ENCODE results near the gene NCAM1.

The NCAM1 gene

DNA sequence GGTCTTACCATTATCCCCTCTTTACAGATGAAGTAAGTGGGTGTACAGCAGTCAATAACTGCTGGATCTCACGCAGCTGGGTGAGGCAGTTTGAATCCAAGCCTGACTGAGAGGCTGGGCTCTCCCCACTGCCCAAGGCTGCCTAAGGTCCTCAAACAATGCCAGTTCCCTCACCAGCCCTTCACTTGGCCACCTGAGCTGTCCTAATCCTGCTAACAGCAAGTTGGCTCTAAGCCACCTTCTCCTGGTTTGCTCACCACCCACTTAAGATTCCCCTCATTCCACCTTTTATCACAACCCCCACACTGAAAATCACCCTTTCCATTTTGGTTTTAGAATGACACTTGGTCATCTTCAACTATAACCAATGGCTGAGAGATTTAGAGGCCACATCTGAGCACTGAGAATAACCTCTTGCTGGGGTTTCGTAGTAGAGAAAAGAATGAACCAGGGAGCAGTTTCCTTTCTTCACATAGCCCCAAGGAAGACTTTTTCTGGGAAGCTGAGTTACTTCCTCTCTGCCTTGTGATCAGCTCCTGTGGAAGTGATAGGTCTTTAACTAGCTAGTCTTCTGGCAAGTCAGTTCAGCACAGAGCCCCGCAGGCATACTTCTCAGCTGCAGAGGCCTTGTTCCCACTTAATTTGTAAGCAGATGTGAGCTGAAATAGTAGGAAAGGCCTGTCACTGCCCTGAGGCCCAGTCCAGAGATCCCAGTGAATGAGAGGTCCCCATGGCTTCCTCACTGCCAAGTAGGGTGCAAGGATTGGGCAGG lies 295.4 kb downstream of the NCAM1 start:
- TF ChIP-seq, protein P1, sequence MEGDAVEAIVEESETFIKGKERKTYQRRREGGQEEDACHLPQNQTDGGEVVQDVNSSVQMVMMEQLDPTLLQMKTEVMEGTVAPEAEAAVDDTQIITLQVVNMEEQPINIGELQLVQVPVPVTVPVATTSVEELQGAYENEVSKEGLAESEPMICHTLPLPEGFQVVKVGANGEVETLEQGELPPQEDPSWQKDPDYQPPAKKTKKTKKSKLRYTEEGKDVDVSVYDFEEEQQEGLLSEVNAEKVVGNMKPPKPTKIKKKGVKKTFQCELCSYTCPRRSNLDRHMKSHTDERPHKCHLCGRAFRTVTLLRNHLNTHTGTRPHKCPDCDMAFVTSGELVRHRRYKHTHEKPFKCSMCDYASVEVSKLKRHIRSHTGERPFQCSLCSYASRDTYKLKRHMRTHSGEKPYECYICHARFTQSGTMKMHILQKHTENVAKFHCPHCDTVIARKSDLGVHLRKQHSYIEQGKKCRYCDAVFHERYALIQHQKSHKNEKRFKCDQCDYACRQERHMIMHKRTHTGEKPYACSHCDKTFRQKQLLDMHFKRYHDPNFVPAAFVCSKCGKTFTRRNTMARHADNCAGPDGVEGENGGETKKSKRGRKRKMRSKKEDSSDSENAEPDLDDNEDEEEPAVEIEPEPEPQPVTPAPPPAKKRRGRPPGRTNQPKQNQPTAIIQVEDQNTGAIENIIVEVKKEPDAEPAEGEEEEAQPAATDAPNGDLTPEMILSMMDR (IDR thresholded peaks at IDR 0.05; ENCODE audit: insufficient read depth, low read depth, low read length, missing control alignments), result no peak
- no peak for DNase-seq (ENCODE audit: low read depth)
- H3K4me3 ChIP-seq (ENCODE audit: low read length), result no peak overlapping the region

DNA sequence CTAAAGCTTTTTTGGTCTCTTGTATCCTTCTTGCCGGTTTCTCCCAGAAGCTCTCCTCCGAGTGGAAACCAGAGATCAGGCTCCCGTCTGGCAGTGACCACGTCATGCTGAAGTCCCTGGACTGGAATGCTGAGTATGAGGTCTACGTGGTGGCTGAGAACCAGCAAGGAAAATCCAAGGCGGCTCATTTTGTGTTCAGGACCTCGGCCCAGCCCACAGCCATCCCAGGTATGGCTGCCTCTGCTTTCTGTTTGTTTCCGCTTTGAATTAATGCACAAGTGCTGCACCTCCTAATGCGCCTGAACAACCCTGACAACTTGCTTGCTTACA lies 298.8 kb downstream of the NCAM1 start:
- no peak for DNase-seq (ENCODE audit: low read depth)
- no peak overlapping the region for H3K4me3 ChIP-seq (ENCODE audit: low read length)
- TF ChIP-seq, protein P1 (IDR thresholded peaks at IDR 0.05; ENCODE audit: insufficient read depth, low read depth, low read length, missing control alignments), result no peak

DNA sequence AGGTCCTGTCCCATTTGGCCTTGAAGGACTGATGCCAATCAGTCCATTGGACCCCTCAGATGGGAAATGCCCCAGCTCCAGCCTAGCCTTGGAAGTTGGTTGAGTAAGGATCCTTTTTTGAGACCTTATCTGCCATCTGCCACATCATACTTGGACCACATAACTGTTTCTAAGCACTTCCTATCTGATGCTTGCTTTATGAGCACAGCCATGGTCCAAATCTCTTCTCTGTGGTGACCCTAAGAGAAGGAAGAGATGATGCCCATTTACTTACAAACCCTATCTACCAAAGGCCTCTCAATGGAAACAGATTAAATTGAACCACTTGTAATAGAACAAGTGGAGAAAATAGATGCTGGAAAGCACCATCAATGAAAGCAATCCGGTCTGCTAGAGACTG lies 299.3 kb downstream of the NCAM1 start:
- TF ChIP-seq, protein P1 (IDR thresholded peaks at IDR 0.05; ENCODE audit: insufficient read depth, low read depth, low read length, missing control alignments), result no peak
- no peak overlapping the region for H3K4me3 ChIP-seq (ENCODE audit: low read length)
- no peak for DNase-seq (ENCODE audit: low read depth)

DNA sequence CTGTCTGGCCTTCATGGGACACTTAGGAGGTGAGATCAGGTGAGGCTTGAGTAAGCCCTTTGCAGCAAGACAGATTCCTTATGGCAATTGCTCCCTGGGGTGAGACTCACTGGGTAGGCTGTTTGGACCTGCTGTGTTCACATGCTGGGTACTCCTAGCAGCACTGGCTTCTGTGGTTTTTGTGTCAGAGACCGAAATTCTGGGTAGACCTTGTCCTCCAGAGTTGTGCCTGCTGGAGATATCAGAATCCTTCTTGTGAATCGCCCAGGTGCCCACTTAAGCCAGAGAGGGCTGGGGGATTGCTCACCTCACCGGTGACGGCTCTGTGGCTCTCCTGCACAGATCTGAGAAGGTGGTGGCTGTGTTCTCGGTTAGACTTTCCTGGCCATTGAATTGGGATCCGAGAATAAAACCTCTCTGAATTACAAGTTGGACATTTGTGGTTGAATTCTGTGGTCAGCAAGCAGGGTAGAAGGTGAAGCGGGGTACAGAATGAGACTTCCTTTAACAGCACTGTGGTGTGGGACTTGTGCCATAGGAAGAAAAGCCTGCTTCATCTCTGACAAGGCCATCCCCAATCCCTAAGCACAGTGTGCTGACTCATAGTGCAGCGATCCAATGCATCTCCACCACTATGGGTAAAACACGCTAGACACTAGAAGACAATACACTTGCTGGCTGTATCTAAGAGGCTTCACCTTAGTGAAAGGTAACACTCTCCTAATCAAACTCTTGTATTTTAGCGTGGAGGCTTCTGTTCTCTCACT lies 300.7 kb downstream of the NCAM1 start:
- TF ChIP-seq, protein P1 (IDR thresholded peaks at IDR 0.05; ENCODE audit: insufficient read depth, low read depth, low read length, missing control alignments), result no peak
- DNase-seq (ENCODE audit: low read depth), result no peak
- H3K4me3 ChIP-seq (ENCODE audit: low read length), result no peak overlapping the region

DNA sequence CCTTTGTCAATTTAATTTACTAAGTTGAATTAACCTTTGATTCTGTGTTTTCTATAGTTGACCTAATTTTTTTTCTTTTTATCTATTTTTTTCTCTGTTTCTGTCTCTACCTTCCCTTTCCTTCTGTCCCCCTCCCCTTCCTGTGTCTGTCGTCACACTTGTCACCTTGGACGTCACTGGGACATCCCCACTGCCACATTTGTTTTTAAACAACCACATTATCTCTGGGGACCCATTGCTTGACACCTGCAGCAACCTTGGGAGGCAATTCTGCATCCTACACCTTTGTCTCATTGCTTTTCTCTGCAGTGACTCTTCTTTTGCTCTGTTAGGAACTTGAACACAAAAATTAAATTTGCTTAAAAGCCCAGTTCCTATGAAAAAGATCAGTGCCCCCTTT lies 301.4 kb downstream of the NCAM1 start:
- no peak overlapping the region for H3K4me3 ChIP-seq (ENCODE audit: low read length)
- DNase-seq (ENCODE audit: low read depth), result no peak
- TF ChIP-seq, protein P1 (IDR thresholded peaks at IDR 0.05; ENCODE audit: insufficient read depth, low read depth, low read length, missing control alignments), result no peak

DNA sequence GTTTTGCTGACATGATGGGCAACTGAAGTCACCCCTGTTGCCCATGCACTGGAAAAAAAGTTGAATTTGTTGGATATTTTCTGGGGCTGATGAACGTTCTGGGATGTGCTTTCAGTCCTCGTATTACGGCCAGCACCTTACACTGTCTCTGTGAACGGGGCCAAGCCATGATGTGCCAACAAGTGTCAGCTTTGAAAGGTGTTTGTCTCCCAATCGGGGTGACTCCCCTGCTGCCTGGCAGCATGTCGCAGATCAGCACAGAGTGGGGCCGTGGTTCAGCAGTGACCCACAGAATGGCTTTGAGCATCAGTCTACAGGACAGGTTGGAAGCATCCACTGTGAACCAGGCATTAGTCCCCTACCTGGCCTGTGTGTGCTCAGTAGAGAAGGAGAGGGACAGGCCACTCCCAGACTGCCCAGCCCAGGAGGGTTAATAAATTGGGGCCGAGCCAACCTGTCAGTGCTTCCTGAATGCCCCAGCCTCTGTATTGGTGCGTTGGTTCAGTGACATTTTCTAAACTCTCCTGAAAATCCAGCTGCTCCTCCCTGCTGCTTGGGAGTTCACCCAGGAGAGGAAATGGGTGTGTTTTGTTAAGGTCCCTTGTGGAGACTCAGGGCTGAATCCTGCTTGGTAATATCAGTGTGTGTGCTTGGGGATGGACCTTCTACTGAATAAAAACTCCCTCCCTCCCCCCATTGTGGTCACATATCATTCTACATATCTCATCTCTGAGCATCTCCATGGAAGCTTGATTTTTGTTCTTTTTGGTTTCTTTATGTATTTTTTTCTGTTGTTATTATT lies 302.4 kb downstream of the NCAM1 start:
- H3K4me3 ChIP-seq (ENCODE audit: low read length), result no peak overlapping the region
- TF ChIP-seq, protein P1 (IDR thresholded peaks at IDR 0.05; ENCODE audit: insufficient read depth, low read depth, low read length, missing control alignments), result no peak
- no peak for DNase-seq (ENCODE audit: low read depth)
